NCI-H1417 (cell line): ENCODE measurements around the gene ARHGEF11.

Experiments used
- DNase-seq, 3 experiments: peaks; one replicate each; lab custom pipeline; 2025; lab: John Stamatoyannopoulos, UW

The ARHGEF11 gene

DNA sequence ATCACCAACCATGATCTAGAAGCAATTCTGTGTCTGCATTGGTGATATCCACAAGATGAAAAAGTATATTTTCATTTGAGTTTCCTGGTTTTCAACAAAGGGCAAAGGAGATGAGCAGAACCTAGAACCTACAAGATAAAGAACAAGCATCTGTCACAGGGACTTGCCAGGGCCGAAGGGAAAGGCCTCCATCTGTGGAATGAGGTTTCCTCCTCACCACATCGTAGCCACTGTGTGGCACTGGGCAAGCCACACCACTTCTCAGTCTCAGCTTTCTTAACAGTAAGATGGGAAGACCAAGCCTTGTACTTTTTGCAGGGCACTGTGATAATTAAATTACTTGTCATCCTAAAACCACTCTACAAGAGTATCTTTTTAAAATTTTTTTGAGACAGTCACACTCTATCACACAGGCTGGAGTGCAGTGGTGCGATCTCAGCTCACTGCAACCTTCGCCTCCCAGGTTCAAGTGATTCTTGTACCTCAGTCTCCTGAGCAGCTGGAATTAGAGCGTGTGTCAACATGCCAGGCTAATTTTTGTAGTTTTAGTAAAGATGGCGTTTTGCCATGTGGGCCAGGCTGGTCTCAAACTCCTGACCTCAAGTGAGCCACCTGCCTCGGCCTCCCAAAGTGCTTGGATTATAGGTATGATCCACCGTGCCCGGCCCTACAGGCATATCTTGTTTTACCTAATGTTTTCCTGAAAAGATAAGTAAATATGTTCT is 45.8 kb downstream of the ARHGEF11 start:
- DNase-seq = no peak

- DNase-seq = no peak
Measured at GRCh38 chr1:156998840-156999500, 46.6 kb downstream of the ARHGEF11 start.

GRCh38 chr1:156998301-156998700 is 47.2 kb downstream of the ARHGEF11 start:
- no peak for DNase-seq

GRCh38 chr1:156995412-156995811 is 50.1 kb downstream of the ARHGEF11 start:
- DNase-seq = no peak

GRCh38 chr1:156994277-156994676 is 51.3 kb downstream of the ARHGEF11 start:
- DNase-seq = no peak

DNA sequence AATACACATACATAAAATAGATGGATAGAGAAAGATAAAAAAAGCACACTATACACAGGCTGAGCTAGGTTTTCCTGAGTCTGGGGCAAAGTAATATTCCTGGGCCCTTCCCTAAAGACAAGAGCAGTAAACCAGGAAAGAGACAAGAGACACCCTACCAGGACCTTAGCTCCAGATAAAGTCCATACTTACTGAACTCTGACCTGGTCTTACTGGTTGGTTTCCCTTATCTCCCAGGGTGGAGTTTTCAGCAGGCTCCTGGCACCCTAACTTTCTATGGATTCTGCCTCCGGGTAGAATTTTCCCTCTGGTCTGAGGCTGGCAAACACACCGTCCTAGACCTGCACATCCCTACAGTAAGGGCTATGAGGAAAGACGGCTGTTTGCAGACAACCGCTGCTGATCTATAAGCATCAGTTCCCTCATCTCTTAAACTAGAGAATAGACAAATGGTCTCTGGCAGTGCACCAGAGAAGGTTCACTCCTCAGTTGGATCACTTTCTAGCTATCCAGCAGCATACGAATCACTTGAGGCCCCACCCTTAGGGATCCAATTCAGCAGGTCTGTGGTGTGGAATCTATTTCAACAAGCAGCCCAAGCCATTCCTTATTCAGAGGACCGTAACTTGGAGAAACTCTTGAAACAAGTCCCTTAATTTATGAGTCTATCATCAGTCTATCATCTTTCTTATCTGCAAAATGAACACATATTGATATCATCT is 52.0 kb downstream of the ARHGEF11 start:
- DNase-seq = no peak

DNA sequence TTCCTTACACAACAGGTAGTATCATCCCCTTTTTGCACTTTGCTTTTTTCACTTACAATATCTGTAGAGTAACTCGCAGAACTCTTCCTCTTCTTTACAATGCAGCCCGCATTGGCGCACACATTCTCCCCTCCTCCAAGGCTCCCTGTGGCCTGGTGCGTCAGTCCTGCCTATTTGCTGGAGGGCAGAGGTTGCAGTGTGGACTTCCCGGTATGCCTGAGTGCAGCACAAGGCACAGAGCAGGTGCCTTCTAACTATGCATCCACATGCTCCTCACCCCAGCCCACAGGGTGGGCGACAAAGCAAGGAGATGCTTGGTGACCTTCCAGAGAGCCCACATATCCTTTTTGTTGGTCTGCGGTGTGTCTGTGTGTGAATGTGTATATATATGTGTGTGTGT is 53.3 kb downstream of the ARHGEF11 start:
- DNase-seq = no peak

- DNase-seq = no peak
Measured at GRCh38 chr1:156987715-156988114, 57.8 kb downstream of the ARHGEF11 start.

DNA sequence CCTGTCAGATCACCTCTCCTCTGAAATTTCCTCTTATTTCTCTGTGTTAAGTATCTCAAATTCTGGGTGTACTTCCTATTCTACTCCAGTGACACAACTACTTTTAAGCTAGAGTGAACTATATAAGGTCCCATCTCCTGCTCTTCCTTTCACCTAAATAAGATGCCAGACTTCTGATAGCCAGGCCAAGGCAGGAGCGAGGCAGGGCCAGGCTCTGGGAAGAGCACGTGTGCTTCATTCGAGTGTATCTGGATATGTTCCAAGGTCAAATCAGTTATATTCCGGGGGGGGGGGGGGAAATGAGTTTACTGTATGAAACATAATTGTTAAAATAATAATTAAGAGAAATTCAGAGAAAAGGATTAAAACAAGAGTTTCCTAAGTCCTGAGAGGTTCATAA is 65.0 kb downstream of the ARHGEF11 start:
- DNase-seq = no peak

GRCh38 chr1:156975084-156975483 is 70.5 kb downstream of the ARHGEF11 start:
- no peak for DNase-seq

- DNase-seq = no peak
Measured at GRCh38 chr1:156973417-156973816, 72.1 kb downstream of the ARHGEF11 start.

DNA sequence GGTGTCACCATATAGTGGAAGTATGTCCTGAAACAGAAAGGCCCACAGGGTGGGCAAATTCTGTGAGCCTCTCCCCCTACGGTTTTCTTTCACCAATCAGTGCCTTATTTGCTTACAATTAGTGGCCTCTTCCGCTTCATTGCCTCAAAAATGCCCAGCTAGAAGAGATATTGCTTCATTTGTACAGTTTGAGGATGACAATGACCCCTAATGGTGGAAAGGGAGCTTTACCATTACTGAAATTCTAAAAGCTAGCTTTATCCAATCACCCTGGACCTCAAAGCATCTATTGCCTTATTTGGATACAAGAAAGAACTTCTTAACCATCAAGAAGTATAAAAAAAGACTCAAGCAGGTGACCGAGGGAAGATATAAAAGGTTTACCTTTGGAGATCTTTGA is 75.5 kb downstream of the ARHGEF11 start:
- peak in 1 of 3 experiments; percentile 23 for DNase-seq

DNA sequence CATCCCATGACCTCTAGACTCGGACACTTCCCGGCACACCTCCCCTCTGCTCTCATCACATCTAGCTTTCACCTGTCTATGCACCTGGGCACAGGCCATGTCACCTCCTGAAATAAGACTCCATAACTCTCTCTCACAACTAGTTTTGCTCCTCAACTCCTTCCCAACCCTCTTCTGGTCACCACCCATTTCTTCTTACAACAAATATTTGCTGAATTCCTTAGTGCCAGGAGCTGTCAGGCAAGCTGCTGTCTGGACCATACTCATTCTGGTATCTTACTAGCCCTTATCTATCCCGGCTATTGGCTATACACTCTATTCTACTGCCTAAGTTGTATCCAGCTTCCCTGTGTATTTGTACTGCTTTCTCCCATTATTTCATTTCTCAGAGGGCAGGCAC is 76.0 kb downstream of the ARHGEF11 start:
- DNase-seq = no peak

GRCh38 chr1:156964441-156964840 is 81.1 kb downstream of the ARHGEF11 start:
- no peak for DNase-seq

GRCh38 chr1:156963621-156964020 is 81.9 kb downstream of the ARHGEF11 start:
- no peak for DNase-seq

DNA sequence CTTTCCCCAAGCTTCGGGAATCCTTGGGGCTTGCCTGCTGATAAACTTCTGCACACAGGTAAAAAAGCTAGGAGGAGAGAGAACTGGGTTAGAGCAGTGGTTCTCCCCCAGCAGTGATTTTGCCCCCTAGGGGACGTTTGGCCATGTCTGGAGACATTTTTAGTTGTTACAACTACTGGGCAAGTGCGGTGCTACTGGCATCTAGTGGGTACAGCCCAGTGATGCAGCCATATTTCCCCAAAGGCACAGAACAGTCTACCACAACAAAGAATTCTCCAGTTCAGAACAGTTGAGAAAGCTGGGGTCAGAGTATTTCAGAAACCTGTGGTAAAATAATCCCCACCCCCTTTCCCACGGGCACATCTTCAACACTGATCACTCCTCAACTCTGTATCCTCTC is 83.8 kb downstream of the ARHGEF11 start:
- peak in 1 of 3 experiments; percentile 34 for DNase-seq

DNA sequence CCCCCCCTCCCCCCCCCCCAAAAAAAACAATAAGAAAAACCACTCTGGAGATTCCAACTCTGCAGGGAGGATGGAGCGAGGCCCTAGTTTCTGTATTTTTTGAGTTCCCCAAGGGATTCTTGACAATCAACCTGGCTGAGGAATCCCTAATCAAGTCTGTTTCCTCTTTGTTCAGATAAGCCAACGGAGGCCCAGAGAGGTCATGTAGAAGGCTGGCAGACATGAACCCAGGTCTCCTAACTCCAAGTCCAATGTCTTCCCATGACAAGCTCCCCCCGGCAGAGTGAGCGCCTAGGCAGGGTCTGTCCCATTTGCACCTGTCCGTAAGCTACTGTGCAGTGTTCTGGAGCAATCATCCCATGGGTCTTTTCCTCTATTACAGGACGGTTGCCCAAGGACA is 85.6 kb downstream of the ARHGEF11 start:
- no peak for DNase-seq

- peak in 2 of 3 experiments; percentile 59 to 99 for DNase-seq
Measured at GRCh38 chr1:156959414-156959813, 86.1 kb downstream of the ARHGEF11 start.

DNA sequence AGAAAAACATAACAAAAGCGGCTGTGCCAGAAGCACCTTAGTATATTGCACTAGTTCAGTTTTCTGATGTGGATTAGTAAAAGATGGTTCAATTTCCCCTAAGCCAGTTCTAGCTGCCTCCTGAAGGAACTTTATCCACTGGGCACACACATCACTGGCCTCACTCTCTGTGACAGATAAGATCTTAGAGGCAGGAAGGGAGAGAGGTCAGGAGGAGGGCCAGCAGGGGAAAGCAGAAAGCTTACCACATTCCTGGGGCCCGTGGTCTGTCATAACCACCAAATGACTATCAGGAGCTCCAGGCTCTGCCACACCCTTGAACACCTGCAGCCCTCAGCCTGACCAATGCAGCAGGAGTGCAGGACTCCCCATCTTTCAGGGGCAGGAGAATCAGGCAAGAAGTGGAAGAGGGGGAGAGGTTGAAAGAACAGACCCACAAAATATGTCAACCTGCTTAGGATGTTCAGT is 87.3 kb downstream of the ARHGEF11 start:
- DNase-seq = no peak

DNA sequence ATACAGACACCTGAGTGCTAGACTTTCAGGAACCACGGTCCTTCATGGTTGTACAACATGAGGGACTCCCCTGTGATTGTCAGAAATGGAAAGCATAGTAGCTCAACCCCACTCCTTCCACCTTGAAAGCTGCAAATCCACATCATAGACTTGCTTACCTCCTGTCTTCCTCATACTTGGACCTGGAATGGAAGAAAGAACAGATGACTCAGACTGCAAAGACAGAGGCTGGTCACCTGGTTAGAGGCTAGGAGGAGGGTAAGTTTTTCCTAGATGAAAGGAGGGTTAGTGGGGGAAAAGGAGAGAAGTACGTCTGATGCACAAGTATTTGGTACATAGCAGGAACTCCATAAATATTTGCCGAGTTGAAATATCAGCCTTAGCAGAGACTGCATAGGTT is 87.9 kb downstream of the ARHGEF11 start:
- no peak for DNase-seq

GRCh38 chr1:156956333-156956732 is 89.2 kb downstream of the ARHGEF11 start:
- no peak for DNase-seq

GRCh38 chr1:156953571-156953970 is 92.0 kb downstream of the ARHGEF11 start:
- no peak for DNase-seq

GRCh38 chr1:156951371-156951770 is 94.2 kb downstream of the ARHGEF11 start:
- no peak for DNase-seq
